GM12873 (cell line): Measurements from ENCODE around the gene NACC2.

Source experiments
- TF ChIP-seq, protein P1 (sequence below): IDR thresholded peaks from 2 replicates; pipeline ENCODE4 v1.5.1; 2012; ENCODE audit warnings: low read depth, mild to moderate bottlenecking, moderate library complexity, low read length, control low read depth; ENCODE audit not compliant: insufficient read depth; ENCODE audit errors: missing control alignments

The NACC2 gene

DNA sequence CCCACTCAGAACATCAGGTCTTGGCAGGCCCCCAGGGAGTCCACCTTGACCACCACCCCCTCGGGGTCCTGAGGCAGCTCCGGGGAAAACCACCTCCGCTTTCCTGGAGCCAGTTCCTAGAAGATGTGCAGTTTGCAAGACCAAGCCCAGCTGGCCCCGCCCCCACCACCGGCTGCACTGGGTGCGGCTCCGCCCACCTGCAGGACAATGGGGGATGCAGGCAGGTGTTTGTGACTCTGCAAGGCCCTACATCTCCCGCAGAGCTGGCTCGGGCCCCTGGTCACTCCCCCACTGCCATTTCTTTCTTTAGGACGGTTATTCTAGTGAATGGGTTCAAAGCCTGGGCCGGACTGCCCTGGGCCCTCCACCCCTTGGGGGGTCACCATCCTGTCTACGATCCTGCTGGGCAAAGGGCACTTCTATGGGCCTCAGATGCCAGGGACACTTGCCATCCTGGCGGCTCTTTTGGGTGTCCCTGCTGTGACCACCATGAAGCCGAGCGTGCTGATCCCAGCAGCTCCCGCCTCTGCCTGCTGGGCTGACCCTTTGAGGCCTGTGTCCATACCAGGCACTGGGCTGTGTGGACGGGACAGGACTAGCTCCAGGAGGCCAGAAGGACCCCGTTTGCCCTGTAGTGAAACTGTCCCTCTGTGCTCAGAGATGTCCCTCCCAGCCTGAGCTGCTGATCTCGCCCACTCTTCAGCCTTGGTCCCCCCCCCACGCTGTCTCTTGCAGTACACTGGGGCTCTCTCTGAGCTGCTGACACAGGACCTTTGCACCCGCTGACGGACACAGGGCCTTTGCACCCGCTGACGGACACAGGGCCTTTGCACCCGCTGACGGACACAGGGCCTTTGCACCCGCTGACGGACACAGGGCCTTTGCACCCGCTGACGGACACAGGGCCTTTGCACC is 5.9 kb upstream of the NACC2 start:
- TF ChIP-seq, protein P1, sequence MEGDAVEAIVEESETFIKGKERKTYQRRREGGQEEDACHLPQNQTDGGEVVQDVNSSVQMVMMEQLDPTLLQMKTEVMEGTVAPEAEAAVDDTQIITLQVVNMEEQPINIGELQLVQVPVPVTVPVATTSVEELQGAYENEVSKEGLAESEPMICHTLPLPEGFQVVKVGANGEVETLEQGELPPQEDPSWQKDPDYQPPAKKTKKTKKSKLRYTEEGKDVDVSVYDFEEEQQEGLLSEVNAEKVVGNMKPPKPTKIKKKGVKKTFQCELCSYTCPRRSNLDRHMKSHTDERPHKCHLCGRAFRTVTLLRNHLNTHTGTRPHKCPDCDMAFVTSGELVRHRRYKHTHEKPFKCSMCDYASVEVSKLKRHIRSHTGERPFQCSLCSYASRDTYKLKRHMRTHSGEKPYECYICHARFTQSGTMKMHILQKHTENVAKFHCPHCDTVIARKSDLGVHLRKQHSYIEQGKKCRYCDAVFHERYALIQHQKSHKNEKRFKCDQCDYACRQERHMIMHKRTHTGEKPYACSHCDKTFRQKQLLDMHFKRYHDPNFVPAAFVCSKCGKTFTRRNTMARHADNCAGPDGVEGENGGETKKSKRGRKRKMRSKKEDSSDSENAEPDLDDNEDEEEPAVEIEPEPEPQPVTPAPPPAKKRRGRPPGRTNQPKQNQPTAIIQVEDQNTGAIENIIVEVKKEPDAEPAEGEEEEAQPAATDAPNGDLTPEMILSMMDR, result no peak

DNA sequence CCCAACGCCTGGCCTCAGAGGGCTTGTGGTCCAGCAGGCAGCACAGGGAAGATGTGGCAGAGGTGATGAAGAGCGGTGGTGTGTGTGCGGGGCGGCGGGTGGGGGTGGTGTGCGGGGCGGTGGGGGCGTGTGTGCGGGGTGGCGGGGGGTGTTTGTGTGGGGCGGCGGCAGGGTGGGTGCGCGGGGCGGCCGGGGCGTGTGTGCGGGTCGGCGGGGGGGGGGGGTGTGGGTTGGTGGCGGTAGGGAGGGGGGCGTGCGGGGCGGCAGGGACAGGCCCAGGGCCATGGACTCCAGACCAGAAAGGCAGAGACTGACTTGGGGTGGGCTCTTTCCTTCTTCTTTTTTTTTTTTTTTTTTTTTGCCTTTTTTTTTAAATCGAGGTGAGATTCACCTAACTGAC is 4.5 kb upstream of the NACC2 start:
- TF ChIP-seq, protein P1, result no peak

DNA sequence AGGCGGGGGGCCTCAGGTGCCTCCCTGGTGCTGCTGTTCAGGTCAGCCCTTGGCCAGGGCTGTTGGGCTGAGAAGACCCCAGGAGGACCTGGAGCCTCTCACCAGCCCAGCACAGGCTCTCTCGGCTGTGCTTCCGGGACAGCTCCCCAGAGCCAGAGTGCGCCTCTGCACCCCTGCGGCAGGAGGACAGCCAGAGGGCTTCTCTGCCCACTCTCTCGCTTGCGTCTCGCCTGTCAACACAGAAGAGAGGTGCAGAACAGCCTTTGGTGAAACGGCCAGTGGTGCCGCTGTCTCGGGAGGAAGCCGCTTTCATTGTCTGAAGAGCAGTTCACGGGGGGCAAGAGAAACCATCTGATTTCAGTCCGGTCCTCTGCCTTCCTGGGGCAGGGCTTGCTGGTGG is 3.8 kb upstream of the NACC2 start:
- TF ChIP-seq, protein P1, result no peak

DNA sequence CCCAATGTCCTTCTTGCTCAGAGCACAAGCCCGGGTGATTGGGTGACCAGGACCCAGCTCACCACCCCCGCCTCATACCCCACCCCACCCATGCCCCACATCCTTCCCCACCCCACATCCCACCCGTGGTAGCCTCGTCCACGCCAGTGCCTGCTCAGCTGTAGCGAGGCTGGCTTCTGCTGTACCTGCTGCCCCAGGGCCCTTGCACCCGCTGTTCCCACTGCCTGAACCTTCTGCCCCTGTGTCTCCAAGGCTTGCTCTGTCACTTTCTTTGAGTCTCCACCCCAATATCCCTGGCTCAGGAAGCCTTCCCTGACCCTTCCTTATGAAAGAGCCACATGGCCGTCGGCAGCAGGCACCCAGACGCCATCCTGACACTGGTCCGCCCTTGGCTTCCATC is 3.1 kb upstream of the NACC2 start:
- TF ChIP-seq, protein P1, result no peak

DNA sequence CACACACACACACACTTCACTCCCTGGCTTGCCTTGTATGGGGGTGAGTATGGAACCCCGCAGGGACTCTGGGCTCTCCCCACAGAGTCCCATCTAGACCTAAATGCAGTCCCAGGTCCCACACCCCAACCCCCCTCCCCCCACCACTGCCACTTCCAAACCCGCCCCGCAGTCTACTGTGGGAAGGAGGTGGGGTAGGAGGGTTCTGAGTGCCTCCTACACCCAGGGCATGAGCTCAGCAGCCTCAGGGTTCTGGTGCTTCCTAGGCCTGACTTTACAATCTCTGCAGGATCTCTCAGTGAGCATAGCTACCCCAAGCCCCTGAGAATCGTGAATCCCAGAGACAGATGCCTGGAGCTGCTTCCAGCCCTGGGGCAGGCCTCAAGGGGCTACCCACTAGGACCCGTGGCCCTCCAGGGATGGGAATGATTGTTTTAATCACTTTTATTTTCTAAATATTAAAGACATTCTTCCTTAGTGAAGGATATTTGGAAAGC is 1.5 kb upstream of the NACC2 start:
- TF ChIP-seq, protein P1, result no peak

DNA sequence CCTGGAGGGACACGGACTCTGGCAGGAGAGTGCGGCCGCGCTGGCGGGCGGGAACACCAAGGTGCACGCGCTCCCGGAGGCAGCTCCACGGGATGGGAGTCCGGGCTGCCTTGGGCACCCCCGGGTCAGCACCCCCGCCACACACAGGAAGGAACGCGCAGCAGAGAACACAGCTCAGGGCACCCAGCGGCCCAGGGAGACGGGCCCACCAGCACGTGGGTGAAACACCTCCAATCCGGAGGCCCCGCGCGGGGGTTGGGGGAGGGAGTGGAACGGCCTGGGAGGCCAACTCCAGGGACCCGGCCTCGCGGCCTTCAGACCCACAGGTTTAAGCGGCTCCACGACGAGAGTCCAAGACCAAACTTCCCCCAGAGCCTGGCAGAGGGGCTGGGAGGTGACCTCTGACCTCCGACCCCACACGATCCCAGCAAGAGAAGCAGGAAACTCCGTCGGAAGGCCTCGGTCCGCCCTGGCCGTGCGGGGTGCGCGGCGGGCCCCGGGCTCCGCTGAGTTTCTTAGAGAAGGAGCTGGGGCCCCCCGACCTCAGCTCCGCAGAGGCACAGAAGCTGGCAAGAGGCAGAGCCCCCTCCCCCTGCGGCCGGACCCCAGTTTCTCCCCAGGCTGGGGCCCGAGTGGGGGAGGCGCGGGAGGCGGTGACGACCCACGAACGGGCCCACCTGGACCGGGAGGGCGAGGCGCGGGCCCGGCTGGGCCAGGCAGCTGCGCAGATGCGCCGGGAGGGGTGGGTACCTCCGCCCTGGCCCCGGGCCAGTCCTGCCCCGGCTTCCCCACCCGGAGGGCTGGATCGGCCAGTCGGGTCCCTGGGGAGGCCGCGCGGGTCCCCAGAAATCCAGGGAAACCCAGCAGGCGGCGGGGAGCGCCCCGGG is 851 bp downstream of the NACC2 start:
- TF ChIP-seq, protein P1, result no peak
